ENCODE data around the gene NXPH4. TPM values are rescaled to one million over a fixed set of nuclear protein-coding genes. Genes with fewer than 3 reads are reported as not detected.

The NXPH4 gene
- total RNA-seq, 1 experiment from 2014 or later = 5.8 TPM

DNA sequence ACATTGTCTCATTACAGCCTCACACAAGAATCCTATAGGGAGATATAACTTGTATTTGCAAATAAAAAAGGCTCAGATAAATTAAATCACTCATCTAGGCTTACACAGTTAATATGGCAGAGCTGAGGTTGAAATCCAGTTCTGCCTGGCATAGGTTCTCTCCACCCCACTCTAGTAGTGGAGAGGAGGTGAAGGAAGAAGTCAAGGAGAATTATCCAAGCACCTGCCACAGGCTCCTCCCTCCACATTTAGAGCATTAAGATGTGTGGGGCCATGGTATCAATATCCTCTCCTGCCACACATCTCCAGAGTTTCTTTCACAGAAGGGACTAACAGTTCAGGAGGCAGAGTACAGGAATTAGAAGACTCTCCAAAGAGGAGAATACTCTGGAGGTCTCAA, 56.9 kb downstream of the NXPH4 start:
- no peak for DNase-seq (ENCODE audit: low spot score)

Other genes starting within 250 kb of the NXPH4 start
- 3.7 and 4.7 TPM in 2 replicates for gene ZBTB39, start 210.2 kb upstream of the NXPH4 start, total RNA-seq (2014; rRNA removed; shearing (Covaris generic))
- gene TAC3, start 200.3 kb upstream of the NXPH4 start, total RNA-seq (2014; rRNA removed; shearing (Covaris generic)) = not detected in 2 replicates
- gene MYO1A, start 166.7 kb upstream of the NXPH4 start, total RNA-seq (2014; rRNA removed; shearing (Covaris generic)) = not detected in 2 replicates
- gene NEMP1, start 138.0 kb upstream of the NXPH4 start, total RNA-seq (2014; rRNA removed; shearing (Covaris generic)) = 26.3 and 28.0 TPM in 2 replicates
- gene NAB2, start 127.7 kb upstream of the NXPH4 start, total RNA-seq (2014; rRNA removed; shearing (Covaris generic)) = 18.9 and 22.4 TPM in 2 replicates
- 15.2 and 18.4 TPM in 2 replicates for gene STAT6, start 105.4 kb upstream of the NXPH4 start, total RNA-seq (2014; rRNA removed; shearing (Covaris generic))
- 34.1 and 35.5 TPM in 2 replicates for gene LRP1, start 88.3 kb upstream of the NXPH4 start, total RNA-seq (2014; rRNA removed; shearing (Covaris generic))
- not detected in 2 replicates for gene LRP1-AS, start 69.2 kb upstream of the NXPH4 start, total RNA-seq (2014; rRNA removed; shearing (Covaris generic))
- 208 and 223 TPM in 2 replicates for gene SHMT2, start 12.9 kb downstream of the NXPH4 start, total RNA-seq (2014; rRNA removed; shearing (Covaris generic))
- gene STAC3, start 34.4 kb downstream of the NXPH4 start, total RNA-seq (2014; rRNA removed; shearing (Covaris generic)) = 0.59 and 0.89 TPM in 2 replicates
- 9.4 and 16.3 TPM in 2 replicates for gene R3HDM2, start 214.2 kb downstream of the NXPH4 start, total RNA-seq (2014; rRNA removed; shearing (Covaris generic))
- not detected in 2 replicates for gene INHBC, start 218.0 kb downstream of the NXPH4 start, total RNA-seq (2014; rRNA removed; shearing (Covaris generic))
- gene INHBE, start 238.5 kb downstream of the NXPH4 start, total RNA-seq (2014; rRNA removed; shearing (Covaris generic)) = 0.14 and 0.17 TPM in 2 replicates
- 0.19 and 4.1 TPM in 2 replicates for gene GLI1, start 243.0 kb downstream of the NXPH4 start, total RNA-seq (2014; rRNA removed; shearing (Covaris generic))

Measured in A172 (cell line).